Hepatocyte (in vitro differentiated cells): ENCODE results near the gene FARSA. TPM values are rescaled to one million over a fixed set of nuclear protein-coding genes. Genes with fewer than 3 reads are reported as not detected.

ENCODE experiments used
- DNase-seq: peaks from one replicate; pipeline ENCODE4 v3.0.0-alpha.2; 2016; ENCODE audit warnings: low spot score
- H2AFZ ChIP-seq: fragments of 200-600 bp; sonication (generic); 2 replicates; pipeline ENCODE4 v1.6.0; 2016; ENCODE audit warnings: antibody characterized with exemption, mild to moderate bottlenecking
- H3K27ac ChIP-seq: fragments of 200-600 bp; sonication (generic); 2 replicates; pipeline ENCODE4 v1.5.1; 2016; ENCODE audit warnings: mild to moderate bottlenecking
- H3K27me3 ChIP-seq: fragments of 200-600 bp; sonication (generic); 2 replicates; pipeline ENCODE4 v1.6.1; 2016
- H3K36me3 ChIP-seq: fragments of 200-600 bp; sonication (generic); replicated peaks from 2 replicates; pipeline ENCODE4 v1.5.1; 2016; ENCODE audit warnings: low read depth; ENCODE audit not compliant: insufficient read depth
- H3K4me1 ChIP-seq: fragments of 200-600 bp; sonication (generic); 2 replicates; pipeline ENCODE4 v1.5.1; 2016; ENCODE audit warnings: mild to moderate bottlenecking, moderate library complexity; ENCODE audit not compliant: insufficient read depth
- H3K4me2 ChIP-seq: fragments of 200-600 bp; sonication (generic); 2 replicates; pipeline ENCODE4 v1.6.0; 2016
- H3K4me3 ChIP-seq: fragments of 200-600 bp; sonication (generic); 2 replicates; pipeline ENCODE4 v1.5.1; 2016; ENCODE audit warnings: mild to moderate bottlenecking
- H3K79me2 ChIP-seq: fragments of 200-600 bp; sonication (generic); 2 replicates; pipeline ENCODE4 v1.6.0; 2017; ENCODE audit warnings: mild to moderate bottlenecking
- H3K9me2 ChIP-seq: fragments of 200-600 bp; sonication (generic); replicated peaks from 2 replicates; pipeline ENCODE4 v1.6.0; 2017; ENCODE audit warnings: mild to moderate bottlenecking; ENCODE audit not compliant: insufficient read depth
- H3K9me3 ChIP-seq: fragments of 200-600 bp; sonication (generic); 2 replicates; pipeline ENCODE4 v1.5.1; 2016; ENCODE audit warnings: low read depth, mild to moderate bottlenecking
- H4K20me1 ChIP-seq: fragments of 200-600 bp; sonication (generic); 2 replicates; pipeline ENCODE4 v1.6.0; 2016; ENCODE audit warnings: mild to moderate bottlenecking; ENCODE audit not compliant: insufficient read depth, poor library complexity, severe bottlenecking
- CTCF ChIP-seq: fragments of 200-600 bp; sonication (generic); IDR thresholded peaks from 2 replicates; pipeline ENCODE4 v1.5.1; 2016; ENCODE audit warnings: antibody characterized with exemption, mild to moderate bottlenecking; ENCODE audit not compliant: poor library complexity
- EZH2 ChIP-seq: fragments of 200-600 bp; sonication (generic); IDR thresholded peaks from 2 replicates; pipeline ENCODE4 v1.6.1; 2016; ENCODE audit warnings: antibody characterized with exemption, mild to moderate bottlenecking, borderline replicate concordance
- EZH2phosphoT487 ChIP-seq: fragments of 200-600 bp; sonication (generic); IDR thresholded peaks from one replicate; pipeline ENCODE4 v1.6.1; 2018; ENCODE audit warnings: antibody characterized with exemption, mild to moderate bottlenecking, low read depth, moderate library complexity; ENCODE audit not compliant: unreplicated experiment, severe bottlenecking
- WGBS: methylation state at CpG from one replicate; pipeline ENCODE4 v1.1.6; 2016; ENCODE audit warnings: low lambda C conversion rate; ENCODE audit errors: missing lambda C conversion rate; 5-methylcytosine and 5-hydroxymethylcytosine counted together
- polyA plus RNA-seq: library from polyadenylated mRNA; unstranded; fragments of >200 nt; fragmentation: Nextera tagmentation; extraction: Ambion mirVana; gene quantifications from 2 replicates; pipeline ENCODE4 v1.2.1, GENCODE V29; 2016
- total RNA-seq: library from RNA; depleted of rRNA; stranded (reverse); fragments of >200 nt; gene quantifications from 2 replicates; pipeline ENCODE4 v1.2.3, GENCODE V29; 2014

Gene FARSA
- total and polyA plus RNA-seq, 2 experiments from 2014 or later = 45.6 to 86.5 TPM

- no peak for DNase-seq
- TF ChIP-seq EZH2phosphoT487 (no peak), CTCF (no peak), EZH2 (no peak)
- 82% methylated on average over 3 of the region's 17 CpGs for WGBS
- Histone ChIP-seq H3K79me2 (no peaks in the 10 kb centered on the region), H3K4me1 (no peaks in the 10 kb centered on the region), H3K9me3 (no peaks in the 10 kb centered on the region), H3K4me2 (no peak overlapping the region), H2AFZ (no peak overlapping the region), H3K27me3 (no peaks in the 10 kb centered on the region), H3K4me3 (no peak overlapping the region), H3K36me3 (no peaks in the 10 kb centered on the region), H3K9me2 (no peaks in the 10 kb centered on the region), H4K20me1 (no peaks in the 10 kb centered on the region), H3K27ac (no peak overlapping the region)
Measured at GRCh38 chr19:12975221-12975741, 41.8 kb upstream of the FARSA start.

GRCh38 chr19:12974301-12975220 lies 41.0 kb upstream of the FARSA start:
- Histone ChIP-seq H4K20me1 (no peaks in the 10 kb centered on the region), H3K9me2 (no peaks in the 10 kb centered on the region), H3K4me3 (no peak overlapping the region), H3K36me3 (no peaks in the 10 kb centered on the region), H3K9me3 (no peaks in the 10 kb centered on the region), H2AFZ (no peak overlapping the region), H3K27ac (no peak overlapping the region), H3K4me1 (no peaks in the 10 kb centered on the region), H3K79me2 (no peaks in the 10 kb centered on the region), H3K27me3 (no peaks in the 10 kb centered on the region), H3K4me2 (no peak overlapping the region)
- TF ChIP-seq EZH2 (no peak), EZH2phosphoT487 (no peak), CTCF (no peak)
- no peak for DNase-seq
- 80% methylated on average over 19 of the region's 19 CpGs for WGBS

GRCh38 chr19:12973236-12973635 lies 39.7 kb upstream of the FARSA start:
- Histone ChIP-seq H2AFZ (no peak overlapping the region), H3K27me3 (no peaks in the 10 kb centered on the region), H3K9me2 (no peaks in the 10 kb centered on the region), H3K79me2 (no peaks in the 10 kb centered on the region), H3K4me3 (no peak overlapping the region), H4K20me1 (no peaks in the 10 kb centered on the region), H3K36me3 (no peaks in the 10 kb centered on the region), H3K9me3 (no peaks in the 10 kb centered on the region), H3K27ac (no peak overlapping the region), H3K4me1 (no peaks in the 10 kb centered on the region), H3K4me2 (no peak overlapping the region)
- no peak for TF ChIP-seq EZH2
- no peak for TF ChIP-seq EZH2phosphoT487
- TF ChIP-seq CTCF = no peak
- no peak for DNase-seq
- 90% methylated on average over 16 of the region's 16 CpGs for WGBS
